ENCODE data around the gene GMPS.
"Not testable (repeated sequence)": the region's sequence is repeated elsewhere in the genome, so short reads cannot be mapped to it uniquely, and the experiment has no call there.

GMPS gene

GRCh38 chr3:155876503-155876902, 6.1 kb downstream of the GMPS start:
- no peak overlapping the region for H4K8ac ChIP-seq (ENCODE audit: low read depth, low read length)
- H3K18ac ChIP-seq (ENCODE audit: low read length): no peak overlapping the region
- H2BK5ac ChIP-seq (ENCODE audit: low read depth, low read length, poor library complexity): no peak overlapping the region
- H3K4me3 ChIP-seq (ENCODE audit: low read depth, low read length): no peak overlapping the region
- H3K79me2 ChIP-seq (ENCODE audit: control insufficient read depth, insufficient read depth, low read length, poor library complexity): peaks cover 19% of the 10 kb centered on the region
- no peak overlapping the region for H2AFZ ChIP-seq (ENCODE audit: insufficient read depth, low read length, poor library complexity)
- no peaks in the 10 kb centered on the region for H3K9me3 ChIP-seq (ENCODE audit: insufficient read depth, low read depth, low read length)
- H3K36me3 ChIP-seq (ENCODE audit: control insufficient read depth in 1 of 2, insufficient read depth in 2 of 2, low read length in 2 of 2): no peaks in the 10 kb centered on the region
- no peak overlapping the region for H3K23ac ChIP-seq (ENCODE audit: low read length)
- no peak overlapping the region for H4K12ac ChIP-seq (ENCODE audit: low read depth, low read length)
- H3K9ac ChIP-seq (ENCODE audit: low read length): no peak overlapping the region
- H2BK120ac ChIP-seq (ENCODE audit: insufficient read depth, low read length, poor library complexity): no peak overlapping the region
- no peak for DNase-seq
- H3K14ac ChIP-seq (ENCODE audit: low read length): no peak overlapping the region
- H3K27me3 ChIP-seq (ENCODE audit: insufficient read depth, low read length): no peaks in the 10 kb centered on the region
- H3K4me1 ChIP-seq (ENCODE audit: control insufficient read depth in 1 of 2, insufficient read depth in 2 of 2, low read length in 2 of 2): no peaks in the 10 kb centered on the region
- WGBS (ENCODE audit: extremely low coverage, insufficient coverage, insufficient read length): no CpG with 5 or more reads among the region's 2 CpGs
- H4K91ac ChIP-seq (ENCODE audit: low read depth, low read length): no peak overlapping the region
- no peak overlapping the region for H2BK12ac ChIP-seq (ENCODE audit: low read length)
- H3K4me2 ChIP-seq (ENCODE audit: low read length): no peak overlapping the region
- H3K4ac ChIP-seq (ENCODE audit: low read depth, low read length): peak overlapping the region; percentile 21
- H3K27ac ChIP-seq (ENCODE audit: low read depth, low read length): no peak overlapping the region
- no peak overlapping the region for H2AK5ac ChIP-seq (ENCODE audit: low read length)
- H3K79me1 ChIP-seq (ENCODE audit: low read length): peaks cover under 1% of the 10 kb centered on the region

GRCh38 chr3:155880286-155880685, 9.8 kb downstream of the GMPS start:
- peaks cover 10% of the 10 kb centered on the region for H3K79me2 ChIP-seq (ENCODE audit: control insufficient read depth, insufficient read depth, low read length, poor library complexity)
- no peak overlapping the region for H3K23ac ChIP-seq (ENCODE audit: low read length)
- no peak overlapping the region for H2BK12ac ChIP-seq (ENCODE audit: low read length)
- no peaks in the 10 kb centered on the region for H3K9me3 ChIP-seq (ENCODE audit: insufficient read depth, low read depth, low read length)
- H3K4me2 ChIP-seq (ENCODE audit: low read length): no peak overlapping the region
- no peak overlapping the region for H3K4ac ChIP-seq (ENCODE audit: low read depth, low read length)
- no peak overlapping the region for H3K18ac ChIP-seq (ENCODE audit: low read length)
- no peak overlapping the region for H2AFZ ChIP-seq (ENCODE audit: insufficient read depth, low read length, poor library complexity)
- no peak overlapping the region for H2AK5ac ChIP-seq (ENCODE audit: low read length)
- no peak overlapping the region for H3K14ac ChIP-seq (ENCODE audit: low read length)
- no peaks in the 10 kb centered on the region for H3K27me3 ChIP-seq (ENCODE audit: insufficient read depth, low read length)
- H3K4me3 ChIP-seq (ENCODE audit: low read depth, low read length): no peak overlapping the region
- no peak overlapping the region for H4K8ac ChIP-seq (ENCODE audit: low read depth, low read length)
- H4K12ac ChIP-seq (ENCODE audit: low read depth, low read length): no peak overlapping the region
- H3K9ac ChIP-seq (ENCODE audit: low read length): no peak overlapping the region
- no peak overlapping the region for H2BK5ac ChIP-seq (ENCODE audit: low read depth, low read length, poor library complexity)
- no peaks in the 10 kb centered on the region for H3K4me1 ChIP-seq (ENCODE audit: control insufficient read depth in 1 of 2, insufficient read depth in 2 of 2, low read length in 2 of 2)
- no peaks in the 10 kb centered on the region for H3K79me1 ChIP-seq (ENCODE audit: low read length)
- H2BK120ac ChIP-seq (ENCODE audit: insufficient read depth, low read length, poor library complexity): no peak overlapping the region
- no peak for DNase-seq
- H4K91ac ChIP-seq (ENCODE audit: low read depth, low read length): no peak overlapping the region
- H3K36me3 ChIP-seq (ENCODE audit: control insufficient read depth in 1 of 2, insufficient read depth in 2 of 2, low read length in 2 of 2): no peaks in the 10 kb centered on the region
- no peak overlapping the region for H3K27ac ChIP-seq (ENCODE audit: low read depth, low read length)

GRCh38 chr3:155884292-155884691, 13.8 kb downstream of the GMPS start:
- H2BK5ac ChIP-seq (ENCODE audit: low read depth, low read length, poor library complexity): no peak overlapping the region
- no peaks in the 10 kb centered on the region for H3K27me3 ChIP-seq (ENCODE audit: insufficient read depth, low read length)
- no peak overlapping the region for H2AK5ac ChIP-seq (ENCODE audit: low read length)
- no peak overlapping the region for H3K9ac ChIP-seq (ENCODE audit: low read length)
- H2AFZ ChIP-seq (ENCODE audit: insufficient read depth, low read length, poor library complexity): no peak overlapping the region
- no peaks in the 10 kb centered on the region for H3K4me1 ChIP-seq (ENCODE audit: control insufficient read depth in 1 of 2, insufficient read depth in 2 of 2, low read length in 2 of 2)
- no peak overlapping the region for H3K4me2 ChIP-seq (ENCODE audit: low read length)
- H3K79me1 ChIP-seq (ENCODE audit: low read length): no peaks in the 10 kb centered on the region
- no peak overlapping the region for H3K4ac ChIP-seq (ENCODE audit: low read depth, low read length)
- H4K12ac ChIP-seq (ENCODE audit: low read depth, low read length): no peak overlapping the region
- no peak overlapping the region for H3K14ac ChIP-seq (ENCODE audit: low read length)
- no peak overlapping the region for H3K23ac ChIP-seq (ENCODE audit: low read length)
- H3K18ac ChIP-seq (ENCODE audit: low read length): no peak overlapping the region
- no peak overlapping the region for H3K4me3 ChIP-seq (ENCODE audit: low read depth, low read length)
- H3K79me2 ChIP-seq (ENCODE audit: control insufficient read depth, insufficient read depth, low read length, poor library complexity): no peaks in the 10 kb centered on the region
- no peak overlapping the region for H2BK120ac ChIP-seq (ENCODE audit: insufficient read depth, low read length, poor library complexity)
- no peaks in the 10 kb centered on the region for H3K9me3 ChIP-seq (ENCODE audit: insufficient read depth, low read depth, low read length)
- no CpG with 5 or more reads among the region's 7 CpGs for WGBS (ENCODE audit: extremely low coverage, insufficient coverage, insufficient read length)
- H3K36me3 ChIP-seq (ENCODE audit: control insufficient read depth in 1 of 2, insufficient read depth in 2 of 2, low read length in 2 of 2): no peaks in the 10 kb centered on the region
- no peak overlapping the region for H2BK12ac ChIP-seq (ENCODE audit: low read length)
- H3K27ac ChIP-seq (ENCODE audit: low read depth, low read length): no peak overlapping the region
- H4K91ac ChIP-seq (ENCODE audit: low read depth, low read length): no peak overlapping the region
- DNase-seq: no peak
- no peak overlapping the region for H4K8ac ChIP-seq (ENCODE audit: low read depth, low read length)

DNA sequence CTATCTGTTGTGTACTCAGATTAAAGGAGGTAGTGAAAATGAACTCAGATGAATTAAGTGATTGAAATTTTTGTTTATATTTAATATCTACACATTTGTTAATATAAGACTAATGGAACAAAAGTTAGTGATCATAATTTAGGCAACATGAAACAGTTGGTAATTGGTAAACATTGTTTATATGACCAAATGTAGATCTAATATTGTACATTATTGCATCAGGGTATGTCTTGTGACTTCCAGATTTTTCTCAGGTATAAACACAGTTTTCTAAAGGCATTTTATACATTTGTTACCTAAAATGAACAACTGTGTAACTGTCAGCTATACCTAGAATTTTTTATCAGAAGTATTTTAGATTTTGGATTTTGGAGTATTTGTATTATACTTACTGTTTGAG, 14.8 kb downstream of the GMPS start:
- H3K18ac ChIP-seq (ENCODE audit: low read length): no peak overlapping the region
- no peak for DNase-seq
- H3K14ac ChIP-seq (ENCODE audit: low read length): no peak overlapping the region

DNA sequence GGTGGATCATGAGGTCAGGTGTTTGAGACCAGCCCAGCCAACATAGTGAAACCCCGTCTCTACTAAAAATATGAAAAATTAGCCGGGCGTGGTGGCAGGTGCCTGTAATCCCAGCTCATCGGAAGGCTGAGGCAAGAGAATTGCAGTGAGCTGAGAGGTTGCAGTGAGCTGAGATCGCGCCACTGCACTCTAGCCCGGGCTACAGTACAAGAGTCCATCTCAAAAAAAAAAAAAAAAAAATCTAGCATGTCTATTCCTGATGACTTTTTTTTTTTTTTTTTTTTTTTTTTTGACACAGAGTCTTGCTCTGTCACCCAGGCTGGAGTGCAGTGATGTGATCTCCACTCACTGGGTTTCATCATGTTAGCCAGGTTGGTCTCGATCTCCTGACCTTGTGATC, 15.9 kb downstream of the GMPS start:
- H3K27me3 ChIP-seq (ENCODE audit: insufficient read depth, low read length); H3K4me1 ChIP-seq (ENCODE audit: control insufficient read depth in 1 of 2, insufficient read depth in 2 of 2, low read length in 2 of 2); H3K4me3 ChIP-seq (ENCODE audit: low read depth, low read length); H4K12ac ChIP-seq (ENCODE audit: low read depth, low read length); H3K27ac ChIP-seq (ENCODE audit: low read depth, low read length); H2AFZ ChIP-seq (ENCODE audit: insufficient read depth, low read length, poor library complexity); DNase-seq; H2BK12ac ChIP-seq (ENCODE audit: low read length); H2BK5ac ChIP-seq (ENCODE audit: low read depth, low read length, poor library complexity); H2AK5ac ChIP-seq (ENCODE audit: low read length); H3K4me2 ChIP-seq (ENCODE audit: low read length); H3K36me3 ChIP-seq (ENCODE audit: control insufficient read depth in 1 of 2, insufficient read depth in 2 of 2, low read length in 2 of 2); H3K23ac ChIP-seq (ENCODE audit: low read length); H4K8ac ChIP-seq (ENCODE audit: low read depth, low read length); H3K79me2 ChIP-seq (ENCODE audit: control insufficient read depth, insufficient read depth, low read length, poor library complexity); H3K18ac ChIP-seq (ENCODE audit: low read length); H2BK120ac ChIP-seq (ENCODE audit: insufficient read depth, low read length, poor library complexity); H4K91ac ChIP-seq (ENCODE audit: low read depth, low read length); H3K79me1 ChIP-seq (ENCODE audit: low read length); H3K9me3 ChIP-seq (ENCODE audit: insufficient read depth, low read depth, low read length); H3K9ac ChIP-seq (ENCODE audit: low read length); H3K14ac ChIP-seq (ENCODE audit: low read length): not testable (repeated sequence)
- H3K4ac ChIP-seq (ENCODE audit: low read depth, low read length): peak overlapping the region; percentile 21
- no CpG with 5 or more reads among the region's 8 CpGs for WGBS (ENCODE audit: extremely low coverage, insufficient coverage, insufficient read length)

More for the DNA sequence above, 14.8 kb downstream of the GMPS start:
- Histone ChIP-seq H3K4me2 (ENCODE audit: low read length) (no peak overlapping the region), H3K4me1 (ENCODE audit: control insufficient read depth in 1 of 2, insufficient read depth in 2 of 2, low read length in 2 of 2) (no peaks in the 10 kb centered on the region), H3K4me3 (ENCODE audit: low read depth, low read length) (no peak overlapping the region), H2AK5ac (ENCODE audit: low read length) (no peak overlapping the region), H2AFZ (ENCODE audit: insufficient read depth, low read length, poor library complexity) (no peak overlapping the region), H4K91ac (ENCODE audit: low read depth, low read length) (no peak overlapping the region), H2BK120ac (ENCODE audit: insufficient read depth, low read length, poor library complexity) (no peak overlapping the region), H2BK5ac (ENCODE audit: low read depth, low read length, poor library complexity) (no peak overlapping the region), H3K36me3 (ENCODE audit: control insufficient read depth in 1 of 2, insufficient read depth in 2 of 2, low read length in 2 of 2) (no peaks in the 10 kb centered on the region), H3K27ac (ENCODE audit: low read depth, low read length) (no peak overlapping the region), H3K9me3 (ENCODE audit: insufficient read depth, low read depth, low read length) (no peaks in the 10 kb centered on the region), H3K9ac (ENCODE audit: low read length) (no peak overlapping the region), H3K79me2 (ENCODE audit: control insufficient read depth, insufficient read depth, low read length, poor library complexity) (no peaks in the 10 kb centered on the region), H3K27me3 (ENCODE audit: insufficient read depth, low read length) (no peaks in the 10 kb centered on the region), H4K8ac (ENCODE audit: low read depth, low read length) (no peak overlapping the region), H2BK12ac (ENCODE audit: low read length) (no peak overlapping the region), H4K12ac (ENCODE audit: low read depth, low read length) (no peak overlapping the region), H3K79me1 (ENCODE audit: low read length) (no peaks in the 10 kb centered on the region), H3K23ac (ENCODE audit: low read length) (no peak overlapping the region), H3K4ac (ENCODE audit: low read depth, low read length) (no peak overlapping the region)
